Osteocyte (in vitro differentiated cells): Measurements from ENCODE around the gene ETV3. TPM values are rescaled to one million over a fixed set of nuclear protein-coding genes. Genes with fewer than 3 reads are reported as not detected.

Source experiments
- DNase-seq: peaks from one replicate; pipeline ENCODE4 v3.0.0; 2021; ENCODE audit warnings: mixed read lengths; ENCODE audit not compliant: unreplicated experiment; ENCODE audit errors: extremely low spot score
- H3K27ac Mint-ChIP-seq: one replicate; pipeline ENCODE4 v1.8.0; 2021; ENCODE audit warnings: mild to moderate bottlenecking, mixed read lengths; ENCODE audit not compliant: unreplicated experiment
- H3K27me3 Mint-ChIP-seq: one replicate; pipeline ENCODE4 v1.8.0; 2021; ENCODE audit warnings: mixed read lengths; ENCODE audit not compliant: unreplicated experiment
- H3K36me3 Mint-ChIP-seq: one replicate; pipeline ENCODE4 v1.8.0; 2021; ENCODE audit warnings: mixed read lengths; ENCODE audit not compliant: unreplicated experiment
- H3K4me1 Mint-ChIP-seq: one replicate; pipeline ENCODE4 v1.8.0; 2021; ENCODE audit warnings: mixed read lengths; ENCODE audit not compliant: unreplicated experiment
- H3K4me3 Mint-ChIP-seq: one replicate; pipeline ENCODE4 v1.8.0; 2021; ENCODE audit warnings: mild to moderate bottlenecking, moderate library complexity, mixed read lengths; ENCODE audit not compliant: unreplicated experiment
- H3K9me3 Mint-ChIP-seq: one replicate; pipeline ENCODE4 v1.8.0; 2021; ENCODE audit warnings: mixed read lengths; ENCODE audit not compliant: unreplicated experiment
- total RNA-seq: library from RNA; stranded (reverse); gene quantifications from 2 replicates; pipeline ENCODE4 v1.2.1, GENCODE V29; 2021
- TF ChIP-seq, protein P1 (sequence below): fragments of 200-600 bp; sonication (generic); IDR thresholded peaks from 2 replicates; pipeline ENCODE4 v1.5.0; 2021; ENCODE audit warnings: antibody characterized with exemption, mild to moderate bottlenecking, moderate library complexity

ETV3 gene
- total RNA-seq, 1 donor from 2014 or later = 28.5 TPM

DNA sequence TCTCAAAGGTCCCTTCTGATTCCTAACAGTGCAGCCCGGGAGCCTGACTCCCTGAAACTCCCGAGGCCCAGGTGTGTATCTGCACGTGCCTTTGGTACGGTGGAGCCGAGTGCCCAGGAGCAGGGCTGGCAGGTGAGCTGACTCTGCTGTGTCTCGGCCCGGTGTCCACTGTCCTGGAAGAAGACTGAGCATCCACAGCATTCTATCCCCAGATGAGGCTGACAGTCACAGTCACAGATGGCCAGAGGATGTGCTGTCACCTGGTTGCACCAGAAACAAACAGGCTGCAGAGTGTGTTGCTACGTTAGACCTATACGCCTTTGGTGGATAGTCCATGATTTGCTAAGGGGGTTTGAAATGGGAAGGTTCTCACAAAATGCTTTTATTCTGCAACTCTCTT, 48.4 kb downstream of the ETV3 start:
- no peak overlapping the region for H3K27ac Mint-ChIP-seq
- H3K36me3 Mint-ChIP-seq = no peaks in the 10 kb centered on the region
- H3K4me3 Mint-ChIP-seq = no peak overlapping the region
- peaks cover 2% of the 10 kb centered on the region for H3K27me3 Mint-ChIP-seq
- TF ChIP-seq, protein P1, sequence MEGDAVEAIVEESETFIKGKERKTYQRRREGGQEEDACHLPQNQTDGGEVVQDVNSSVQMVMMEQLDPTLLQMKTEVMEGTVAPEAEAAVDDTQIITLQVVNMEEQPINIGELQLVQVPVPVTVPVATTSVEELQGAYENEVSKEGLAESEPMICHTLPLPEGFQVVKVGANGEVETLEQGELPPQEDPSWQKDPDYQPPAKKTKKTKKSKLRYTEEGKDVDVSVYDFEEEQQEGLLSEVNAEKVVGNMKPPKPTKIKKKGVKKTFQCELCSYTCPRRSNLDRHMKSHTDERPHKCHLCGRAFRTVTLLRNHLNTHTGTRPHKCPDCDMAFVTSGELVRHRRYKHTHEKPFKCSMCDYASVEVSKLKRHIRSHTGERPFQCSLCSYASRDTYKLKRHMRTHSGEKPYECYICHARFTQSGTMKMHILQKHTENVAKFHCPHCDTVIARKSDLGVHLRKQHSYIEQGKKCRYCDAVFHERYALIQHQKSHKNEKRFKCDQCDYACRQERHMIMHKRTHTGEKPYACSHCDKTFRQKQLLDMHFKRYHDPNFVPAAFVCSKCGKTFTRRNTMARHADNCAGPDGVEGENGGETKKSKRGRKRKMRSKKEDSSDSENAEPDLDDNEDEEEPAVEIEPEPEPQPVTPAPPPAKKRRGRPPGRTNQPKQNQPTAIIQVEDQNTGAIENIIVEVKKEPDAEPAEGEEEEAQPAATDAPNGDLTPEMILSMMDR = no peak
- H3K4me1 Mint-ChIP-seq = peaks cover 8% of the 10 kb centered on the region
- DNase-seq = no peak
- no peaks in the 10 kb centered on the region for H3K9me3 Mint-ChIP-seq

DNA sequence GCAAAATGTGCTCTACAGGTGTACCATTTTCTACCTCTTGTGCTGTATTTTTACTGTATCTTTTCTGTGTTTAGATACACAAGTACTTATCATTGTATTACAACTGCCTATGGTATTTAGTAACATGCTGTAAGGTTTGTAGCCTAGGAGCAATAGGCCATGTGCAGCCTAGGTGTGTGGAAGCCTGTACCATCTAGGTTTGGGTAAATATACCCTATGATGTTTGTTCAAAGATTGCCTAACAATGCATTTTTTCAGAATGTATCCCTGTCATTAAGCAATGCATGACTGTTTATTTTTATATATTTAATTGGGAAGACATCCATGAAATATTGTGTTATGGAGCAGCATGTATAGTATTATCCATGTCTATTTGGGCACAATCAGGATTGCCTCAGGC, 49.6 kb downstream of the ETV3 start:
- H3K9me3 Mint-ChIP-seq = no peaks in the 10 kb centered on the region
- H3K27me3 Mint-ChIP-seq = peaks cover 6% of the 10 kb centered on the region

DNA sequence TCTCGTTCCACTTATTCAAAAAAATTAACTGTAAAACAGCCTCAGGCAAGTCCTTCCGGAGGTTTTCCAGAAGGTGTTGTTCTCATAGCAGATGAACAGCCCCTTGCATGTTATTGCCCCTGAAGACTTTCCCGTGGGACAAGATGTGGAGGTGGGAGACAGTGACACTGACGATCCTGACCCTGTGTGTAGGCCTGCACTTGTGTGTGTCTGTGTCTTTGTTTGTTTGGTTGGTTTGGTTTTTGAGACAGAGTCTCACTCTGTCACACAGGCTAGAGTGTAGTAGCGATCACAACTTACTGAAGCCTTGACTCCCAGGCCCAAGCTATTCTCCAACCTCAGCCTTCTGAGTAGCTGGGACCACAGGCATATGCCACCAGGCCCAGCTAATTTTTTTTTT, 51.2 kb downstream of the ETV3 start:
- peaks cover 8% of the 10 kb centered on the region for H3K4me1 Mint-ChIP-seq
- peaks cover 19% of the 10 kb centered on the region for H3K27me3 Mint-ChIP-seq
- no peaks in the 10 kb centered on the region for H3K9me3 Mint-ChIP-seq
- H3K4me3 Mint-ChIP-seq = no peak overlapping the region
- DNase-seq = peak; percentile 36
- no peak overlapping the region for H3K27ac Mint-ChIP-seq
- no peaks in the 10 kb centered on the region for H3K36me3 Mint-ChIP-seq
- TF ChIP-seq, protein P1 = no peak

More for the DNA sequence above, 49.6 kb downstream of the ETV3 start:
- DNase-seq = no peak
- TF ChIP-seq, protein P1 = no peak
- H3K4me1 Mint-ChIP-seq = peaks cover 8% of the 10 kb centered on the region
- no peak overlapping the region for H3K4me3 Mint-ChIP-seq
- H3K36me3 Mint-ChIP-seq = no peaks in the 10 kb centered on the region
- no peak overlapping the region for H3K27ac Mint-ChIP-seq

DNA sequence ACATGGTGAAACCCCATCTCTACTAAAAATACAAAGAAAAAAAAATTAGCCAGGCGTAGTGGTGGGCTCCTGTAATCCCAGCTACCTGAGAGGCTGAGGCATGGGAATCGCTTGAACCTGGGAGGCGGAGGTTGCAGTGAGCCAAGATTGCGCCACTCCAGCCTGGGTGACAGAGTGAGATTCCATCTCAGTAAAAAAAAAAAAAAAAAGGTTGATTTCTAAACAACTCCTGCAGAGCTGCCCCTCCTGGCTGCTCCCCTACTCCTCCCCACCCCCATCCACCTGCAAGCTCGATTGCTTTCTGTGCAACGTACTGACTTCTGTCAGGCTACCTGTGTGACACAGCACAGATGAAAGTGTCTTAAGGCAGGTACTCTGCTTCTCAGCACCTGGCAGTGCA, 51.9 kb downstream of the ETV3 start:
- no peak overlapping the region for H3K4me3 Mint-ChIP-seq
- peaks cover 8% of the 10 kb centered on the region for H3K4me1 Mint-ChIP-seq
- TF ChIP-seq, protein P1 = no peak
- H3K27ac Mint-ChIP-seq = no peak overlapping the region
- DNase-seq = peak; percentile 30
- H3K27me3 Mint-ChIP-seq = peaks cover 19% of the 10 kb centered on the region
- H3K36me3 Mint-ChIP-seq = no peaks in the 10 kb centered on the region
- no peaks in the 10 kb centered on the region for H3K9me3 Mint-ChIP-seq

DNA sequence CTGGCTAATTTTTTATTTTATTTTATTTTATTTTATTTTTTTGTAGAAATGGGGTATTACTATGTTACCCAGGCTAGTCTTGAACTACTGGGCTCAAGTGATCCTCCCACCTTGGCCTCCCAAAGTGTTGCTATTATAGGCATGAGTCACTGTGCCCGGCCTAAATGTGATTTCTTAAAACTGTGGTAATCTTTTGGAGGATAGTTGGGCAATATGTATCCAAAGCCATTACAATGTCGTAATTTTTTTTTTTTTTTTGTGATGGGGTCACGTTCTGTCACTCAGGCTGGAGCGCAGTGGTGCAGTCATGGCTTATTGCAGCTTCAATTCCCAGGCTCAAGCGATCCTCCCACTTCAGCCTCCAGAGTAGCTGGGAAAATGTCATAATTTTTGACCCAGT, 52.8 kb downstream of the ETV3 start:
- Mint-ChIP-seq H3K9me3 (no peaks in the 10 kb centered on the region), H3K4me1 (peaks cover 6% of the 10 kb centered on the region), H3K27ac (no peak overlapping the region), H3K36me3 (no peaks in the 10 kb centered on the region), H3K4me3 (no peak overlapping the region), H3K27me3 (peaks cover 19% of the 10 kb centered on the region)
- TF ChIP-seq, protein P1 = no peak
- no peak for DNase-seq
